Heart left ventricle (tissue), 16 donors: ENCODE results near the gene BROX. TPM values are rescaled to one million over a fixed set of nuclear protein-coding genes. Genes with fewer than 3 reads are reported as not detected.

ENCODE experiments used
- ATAC-seq, 4 donors: fragments of 200-7000 bp; cut with Tn5 transposase; one replicate each; pipeline ENCODE4 v1.9.1; 2020 to 2022; ENCODE audit warnings: moderate library complexity in 4 of 4, mild to moderate bottlenecking in 3 of 4, moderate number of reproducible peaks in 1 of 4
- DNase-seq, 5 donors: peaks; one replicate each; pipeline ENCODE4 v3.0.0-alpha.2; 2020
- H3K27ac ChIP-seq, 12 donors: fragments of 200-600 bp; sonication (generic) in 4 of 12; one replicate each; pipeline versions ENCODE4 v1.5.0 to v1.8.0; 2016 to 2022; ENCODE audit warnings: mild to moderate bottlenecking in 2 of 12
- H3K27me3 ChIP-seq, 9 donors: fragments of 200-600 bp; sonication (generic) in 2 of 9; one replicate each; pipeline versions ENCODE4 v1.5.1 to v1.8.0; 2016 to 2022; ENCODE audit warnings: mild to moderate bottlenecking in 3 of 9
- H3K36me3 ChIP-seq, 9 donors: fragments of 200-600 bp; sonication (generic) in 2 of 9; one replicate each; pipeline versions ENCODE4 v1.5.0 to v1.8.0; 2018 to 2022; ENCODE audit warnings: mild to moderate bottlenecking in 2 of 9
- H3K4me1 ChIP-seq, 12 donors: fragments of 200-600 bp; sonication (generic) in 4 of 12; one replicate each; pipeline versions ENCODE4 v1.5.0 to v1.8.0; 2016 to 2022; ENCODE audit warnings: mild to moderate bottlenecking in 3 of 12
- H3K4me3 ChIP-seq, 12 donors: fragments of 200-600 bp; sonication (generic) in 4 of 12; one replicate each; pipeline versions ENCODE4 v1.5.0 to v1.8.0; 2017 to 2022; ENCODE audit warnings: mild to moderate bottlenecking in 9 of 12, moderate library complexity in 4 of 12
- H3K9me3 ChIP-seq, 12 donors: fragments of 200-600 bp; sonication (generic) in 4 of 12; one replicate each; pipeline versions ENCODE4 v1.5.0 to v1.8.0; 2016 to 2022; ENCODE audit warnings: mild to moderate bottlenecking in 1 of 12
- POLR2A ChIP-seq, 2 donors: fragments of 450-650 bp; IDR thresholded peaks; one replicate each; pipeline ENCODE4 v1.6.1; 2017; ENCODE audit warnings: antibody characterized with exemption in 2 of 2, mild to moderate bottlenecking in 2 of 2, moderate library complexity in 2 of 2
- WGBS, 4 donors: extraction: QIAGEN DNeasy Blood & Tissue Kit in 2 of 4; methylation state at CpG; one replicate each; pipeline versions ENCODE4 v1.1.5 to v1.1.7; 2013 to 2018; 5-methylcytosine and 5-hydroxymethylcytosine counted together
- intact Hi-C, 10 donors: fragments of 100-400 bp; cut with DNase I; formaldehyde crosslinking; loops; one replicate each; pipeline versions ENCODE4 v1.11.1 to v1.14.2; 2022
- polyA plus RNA-seq, 2 donors: library from polyadenylated mRNA; stranded (reverse); fragments of 200-250 nt; gene quantifications; one replicate each; pipeline ENCODE4 v1.2.3, GENCODE V29; 2013
- total RNA-seq, 9 donors: library from RNA; depleted of rRNA in 2 of 9; stranded (reverse); fragments of >200 nt in 2 of 9; fragmentation: NEBNext Ultra II Directional in 3 of 9; extraction: Animal tissue kit (Norgen Biotek cat#: 25700) in 3 of 9; gene quantifications; one replicate each; pipeline versions ENCODE4 v1.1.0 to v1.2.4, GENCODE V29; 2016 to 2023
- TF ChIP-seq, protein P1 (sequence below), 12 donors: fragments of 200-600 bp; sonication (generic) in 4 of 12; IDR thresholded peaks; one replicate each; pipeline versions ENCODE4 v1.5.0 to v1.8.0; 2018 to 2022; ENCODE audit warnings: antibody characterized with exemption in 12 of 12, mild to moderate bottlenecking in 5 of 12
- donor health status: ischemic (EF 13 %, LVEDD 7.1; RV severe dilation, severe dysfunction).
- donor health status: healthy with polysubstance abuse.
- donor health status: DM: no; HTN: yes; CAD: no.
- donor health status: DM: no; HTN: no; CAD: no.
- donor health status: ischemic (EF 25% LVEDD 6.9; RV normal size, moderate dysfunction).
- donor health status: ischemic (EF 25% LVEDD 5.7; RV mildly dilated, moderate dysfunction).
- donor health status: healthy.
- donor health status: DM: yes; HTN: yes; CAD: no.
- donor health status: ischemic (EF 35%, LVEDD 5.7; RV mildly dilated, moderate dysfunction).
- donor health status: nonischemic (EF 11% LVEDD 7.7; RV severe dilation, severe dysfunction).
- donor health status: DM: yes; HTN: yes; CAD: no.
- donor health status: PGD.
- donor health status: ischemic (EF 29% LVEDD 5.4; RV normal size, mild dysfunction).
- donor health status: nonischemic (EF 23%, LVEDD 6.1; RV moderate dilation, normal function).

Gene BROX
- total and polyA plus RNA-seq, 11 donors, result 10.1 to 51.1 (median 33.0) TPM

GRCh38 chr1:222711319-222712252, 778 bp upstream of the BROX start:
- ATAC-seq (peak; percentile 1 to 51 (median 41)), DNase-seq (peak; percentile 63 to 73 (median 68))
- Histone ChIP-seq H3K36me3 (peaks cover 0 to 20% (median 16%) of the 10 kb centered on the region in 9 donors), H3K27ac (peak overlapping the region; percentile 93 to 100 (median 98)), H3K9me3 (no peaks in the 10 kb centered on the region), H3K27me3 (no peaks in the 10 kb centered on the region), H3K4me3 (peak overlapping the region; percentile 50 to 96 (median 77)), H3K4me1 (peaks cover 0 to 42% (median 30%) of the 10 kb centered on the region in 12 donors)
- 0% methylated on average over 34 to 42 of the region's 42 CpGs for WGBS, 4 donors
- TF ChIP-seq POLR2A (IDR thresholded peaks at IDR 0.05), result no peak
- TF ChIP-seq, protein P1, sequence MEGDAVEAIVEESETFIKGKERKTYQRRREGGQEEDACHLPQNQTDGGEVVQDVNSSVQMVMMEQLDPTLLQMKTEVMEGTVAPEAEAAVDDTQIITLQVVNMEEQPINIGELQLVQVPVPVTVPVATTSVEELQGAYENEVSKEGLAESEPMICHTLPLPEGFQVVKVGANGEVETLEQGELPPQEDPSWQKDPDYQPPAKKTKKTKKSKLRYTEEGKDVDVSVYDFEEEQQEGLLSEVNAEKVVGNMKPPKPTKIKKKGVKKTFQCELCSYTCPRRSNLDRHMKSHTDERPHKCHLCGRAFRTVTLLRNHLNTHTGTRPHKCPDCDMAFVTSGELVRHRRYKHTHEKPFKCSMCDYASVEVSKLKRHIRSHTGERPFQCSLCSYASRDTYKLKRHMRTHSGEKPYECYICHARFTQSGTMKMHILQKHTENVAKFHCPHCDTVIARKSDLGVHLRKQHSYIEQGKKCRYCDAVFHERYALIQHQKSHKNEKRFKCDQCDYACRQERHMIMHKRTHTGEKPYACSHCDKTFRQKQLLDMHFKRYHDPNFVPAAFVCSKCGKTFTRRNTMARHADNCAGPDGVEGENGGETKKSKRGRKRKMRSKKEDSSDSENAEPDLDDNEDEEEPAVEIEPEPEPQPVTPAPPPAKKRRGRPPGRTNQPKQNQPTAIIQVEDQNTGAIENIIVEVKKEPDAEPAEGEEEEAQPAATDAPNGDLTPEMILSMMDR (IDR thresholded peaks at IDR 0.05), result peak in 1 of 12 donors; percentile 3
- intact Hi-C loops, result loop anchor here in 6 of 10 donors (2.0 to 10.0 kb wide), 7 partner anchors 67 to 247 kb away; no protein-coding TSS in a partner anchor

DNA sequence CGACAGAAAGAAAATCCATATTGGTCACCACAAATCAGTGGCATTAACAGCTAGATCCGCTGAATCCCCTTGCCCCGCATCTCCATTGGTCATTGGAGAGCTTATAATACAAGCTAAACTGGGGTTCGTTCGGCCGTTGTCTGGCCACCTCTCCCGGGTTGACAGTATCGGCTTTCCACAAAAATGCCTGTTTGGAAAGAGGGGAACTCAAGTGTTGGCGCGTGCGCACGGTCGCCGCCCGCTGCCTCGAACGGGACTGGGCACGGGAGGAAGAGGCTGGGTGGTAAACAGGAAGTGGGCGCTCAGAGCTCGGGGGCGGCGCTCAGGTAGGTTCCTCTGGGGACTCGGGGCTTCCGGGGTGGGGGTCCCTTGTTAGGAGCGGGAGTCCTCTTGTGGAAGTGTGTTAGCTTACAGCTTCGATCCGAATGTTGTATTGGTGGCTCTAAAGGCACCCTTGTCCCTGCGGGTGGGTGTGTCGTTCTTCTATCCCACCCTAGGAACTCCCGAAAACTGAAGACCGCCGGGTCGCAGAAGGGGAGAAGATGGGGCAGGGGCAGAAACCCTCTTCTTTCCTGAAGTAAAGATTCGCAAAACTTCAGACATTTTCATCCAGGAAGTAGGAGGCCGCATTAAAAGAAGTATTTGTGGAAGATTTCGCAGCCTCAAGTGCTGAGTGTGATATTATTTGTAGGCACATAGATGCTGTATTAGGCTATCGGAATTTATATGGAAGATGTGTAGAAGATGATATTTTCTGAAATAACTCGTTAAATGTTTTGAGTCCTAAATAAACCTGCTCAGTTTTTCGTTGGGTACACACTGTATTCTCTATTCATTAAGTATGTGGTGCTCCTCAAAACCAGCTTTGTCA, 962 bp downstream of the BROX start:
- Histone ChIP-seq H3K9me3 (no peaks in the 10 kb centered on the region), H3K4me3 (peak overlapping the region; percentile 50 to 96 (median 77)), H3K27me3 (no peaks in the 10 kb centered on the region), H3K4me1 (peaks cover 0 to 38% (median 30%) of the 10 kb centered on the region in 12 donors), H3K27ac (peak overlapping the region; percentile 93 to 100 (median 98)), H3K36me3 (peaks cover 0 to 37% (median 33%) of the 10 kb centered on the region in 9 donors)
- 1 to 2% (median 1%) methylated on average over 30 to 39 of the region's 39 CpGs for WGBS, 4 donors
- DNase-seq (peak; percentile 93 to 95 (median 95)), ATAC-seq (peak; percentile 88 to 93 (median 90))
- intact Hi-C loops, result loop anchor here in 6 of 10 donors (2.0 to 10.0 kb wide), 7 partner anchors 69 to 249 kb away; no protein-coding TSS in a partner anchor
- peak in 1 of 2 donors; percentile 37 for TF ChIP-seq POLR2A (IDR thresholded peaks at IDR 0.05)
- TF ChIP-seq, protein P1 (IDR thresholded peaks at IDR 0.05), result no peak

GRCh38 chr1:222716393-222716792, 4.0 kb downstream of the BROX start:
- intact Hi-C loops, result loop anchor here in 2 of 10 donors (10.0 kb wide), 2 partner anchors 72 to 252 kb away; no protein-coding TSS in a partner anchor
- H3K9me3 ChIP-seq, result no peaks in the 10 kb centered on the region
- H3K4me1 ChIP-seq, result peaks cover 0 to 17% (median 11%) of the 10 kb centered on the region in 12 donors
- peaks cover 0 to 68% (median 64%) of the 10 kb centered on the region in 9 donors for H3K36me3 ChIP-seq
- no peaks in the 10 kb centered on the region for H3K27me3 ChIP-seq
- DNase-seq (no peak), ATAC-seq (no peak)
- 95 to 98% (median 97%) methylated on average over 2 of the region's 2 CpGs for WGBS, 4 donors
- TF ChIP-seq, protein P1 (IDR thresholded peaks at IDR 0.05), result no peak
- TF ChIP-seq POLR2A (IDR thresholded peaks at IDR 0.05), result no peak
- H3K4me3 ChIP-seq, result no peak overlapping the region
- no peak overlapping the region for H3K27ac ChIP-seq
